ENCODE data around the gene CSTF1. TPM values are rescaled to one million over a fixed set of nuclear protein-coding genes. Genes with fewer than 3 reads are reported as not detected.

Gene CSTF1
- total and polyA plus RNA-seq, 2 of the 8 experiments (the other 6 are each of a cell fraction or from before 2014, with no cell fraction given) = 59.4 to 83.5 TPM

DNA sequence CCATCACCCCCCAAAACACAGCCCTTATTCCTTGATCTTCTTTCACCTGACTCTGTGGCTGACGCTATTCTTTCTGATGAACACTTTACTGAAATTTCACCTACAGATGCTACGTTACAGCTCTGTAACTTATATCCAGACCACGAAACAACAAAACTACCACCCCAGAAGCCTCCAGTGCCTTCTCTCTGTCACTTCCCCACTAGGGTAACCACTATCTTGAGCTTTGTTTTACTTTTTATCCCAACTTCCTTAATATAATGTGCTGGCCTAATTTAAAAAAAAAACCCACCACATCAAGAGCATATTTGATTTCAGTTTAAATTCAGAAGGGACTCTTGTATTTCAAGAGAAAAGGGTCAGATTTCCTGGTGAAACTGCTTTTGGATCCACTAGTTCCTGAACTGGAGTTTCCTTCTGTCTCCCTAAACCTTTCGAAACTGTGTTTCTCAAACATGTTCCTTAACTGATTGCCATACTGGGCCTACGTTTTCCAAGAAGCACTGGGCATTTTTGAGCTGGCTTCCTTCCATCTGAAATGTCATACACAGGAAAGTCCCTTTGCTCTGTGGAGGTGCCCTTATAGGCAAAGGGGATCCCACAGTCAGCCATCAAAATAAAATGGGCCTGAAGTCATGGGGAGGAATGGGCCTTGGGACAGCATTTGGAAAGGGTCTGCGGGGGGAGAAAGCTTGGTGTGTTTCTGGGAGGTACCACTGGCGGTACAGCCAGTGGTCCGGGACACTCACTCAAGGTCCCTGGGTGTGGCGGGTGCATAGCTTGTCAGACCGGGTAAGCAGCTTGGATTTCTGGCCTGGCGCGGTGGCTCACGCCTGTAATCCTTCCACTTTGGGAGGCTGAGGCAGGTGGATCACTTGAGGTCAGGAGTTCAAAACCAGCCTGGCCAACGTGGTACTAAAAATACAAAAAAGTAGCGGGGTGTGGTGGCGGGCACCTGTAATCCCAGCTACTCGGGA is 50.2 kb downstream of the CSTF1 start (continued):
- TF ChIP-seq CHD7 (IDR thresholded peaks at IDR 0.05; ENCODE audit: insufficient replicate concordance, low read length) (no peak), SIN3A (conservative IDR thresholded peaks at IDR 0.05 in 1 of 2, IDR thresholded peaks at IDR 0.05 in 1 of 2; ENCODE audit: low read depth in 1 of 2, low read length in 2 of 2) (no peak)
